Posterior cingulate gyrus (tissue), 11 donors: ENCODE results near the gene TCOF1.

Experiments used
- DNase-seq, 10 donors: peaks; one replicate each; pipeline versions ENCODE4 v3.0.0 to v3.0.0-alpha.2; 2020 to 2021; ENCODE audit warnings: mixed read lengths in 3 of 10
- intact Hi-C: fragments of 100-400 bp; cut with DNase I; formaldehyde crosslinking; loops from one replicate; pipeline ENCODE4 v1.15.1; 2023

TCOF1 gene

GRCh38 chr5:150401376-150402228 lies 44.1 kb downstream of the TCOF1 start:
- intact Hi-C loops = no loop called here
- peak in 1 of 10 donors; percentile 59 for DNase-seq

GRCh38 chr5:150402229-150402773 lies 44.8 kb downstream of the TCOF1 start:
- intact Hi-C loops = no loop called here

GRCh38 chr5:150402901-150403342 lies 45.4 kb downstream of the TCOF1 start:
- intact Hi-C loops = no loop called here

More at GRCh38 chr5:150402229-150402773, 44.8 kb downstream of the TCOF1 start:
- DNase-seq = peak in 2 of 10 donors; percentile 53

GRCh38 chr5:150404121-150404520 lies 46.6 kb downstream of the TCOF1 start:
- DNase-seq = no peak
- intact Hi-C loops = no loop called here

More at GRCh38 chr5:150402901-150403342, 45.4 kb downstream of the TCOF1 start:
- DNase-seq = peak in 1 of 10 donors; percentile 76

- DNase-seq = peak in 1 of 10 donors; percentile 55
- intact Hi-C loops = no loop called here
Measured at GRCh38 chr5:150404535-150404934, 47.0 kb downstream of the TCOF1 start.

- DNase-seq = no peak
- intact Hi-C loops = no loop called here
Measured at GRCh38 chr5:150404941-150405816, 47.7 kb downstream of the TCOF1 start.

GRCh38 chr5:150406103-150406722 lies 48.7 kb downstream of the TCOF1 start:
- DNase-seq = peak in 1 of 10 donors; percentile 18
- intact Hi-C loops = no loop called here

- DNase-seq = peak in 1 of 10 donors; percentile 59
- intact Hi-C loops = no loop called here
Measured at GRCh38 chr5:150406723-150407095, 49.2 kb downstream of the TCOF1 start.

- DNase-seq = peak in 1 of 10 donors; percentile 75
Measured at GRCh38 chr5:150407096-150407720, 49.7 kb downstream of the TCOF1 start.

GRCh38 chr5:150408231-150408943 lies 50.9 kb downstream of the TCOF1 start:
- intact Hi-C loops = no loop called here
- peak in 1 of 10 donors; percentile 34 for DNase-seq

More at GRCh38 chr5:150407096-150407720, 49.7 kb downstream of the TCOF1 start:
- intact Hi-C loops = no loop called here

- peak; percentile 68 to 97 (median 83) for DNase-seq
- intact Hi-C loops = no loop called here
Measured at GRCh38 chr5:150409638-150410523, 52.4 kb downstream of the TCOF1 start.

- intact Hi-C loops = no loop called here
Measured at GRCh38 chr5:150410524-150411244, 53.2 kb downstream of the TCOF1 start.

GRCh38 chr5:150411245-150411979 lies 53.9 kb downstream of the TCOF1 start:
- intact Hi-C loops = no loop called here
- DNase-seq = peak in 4 of 10 donors; percentile 16 to 47 (median 26)

More at GRCh38 chr5:150410524-150411244, 53.2 kb downstream of the TCOF1 start:
- DNase-seq = peak in 7 of 10 donors; percentile 34 to 92 (median 58)

GRCh38 chr5:150412319-150413175 lies 55.0 kb downstream of the TCOF1 start, which contains the start of gene CD74:
Gene CD74 (minus strand): TSS chr5:150412910. CDS start chr5:150412749, 161 bp downstream.
- intact Hi-C loops = no loop called here
- peak in 9 of 10 donors; percentile 45 to 94 (median 69) for DNase-seq

- peak in 1 of 10 donors; percentile 39 for DNase-seq
- intact Hi-C loops = no loop called here
Measured at GRCh38 chr5:150413176-150413901, 55.8 kb downstream of the TCOF1 start.
